NB4 (cell line): ENCODE results near the gene NPLOC4.

Source experiments
- DNase-seq: peaks from one replicate; pipeline ENCODE4 v3.0.0; 2010; ENCODE audit warnings: low read depth
- H3K4me3 ChIP-seq: one replicate; pipeline ENCODE4 v1.5.1; 2011; ENCODE audit warnings: mild to moderate bottlenecking, low read depth, low read length, moderate library complexity
- CTCF ChIP-seq: IDR thresholded peaks from one replicate; pipeline ENCODE4 v1.5.1; 2012; ENCODE audit warnings: low read depth, low read length
- MAX ChIP-seq: IDR thresholded peaks from 2 replicates; pipeline ENCODE4 v1.6.1; 2011; ENCODE audit warnings: low read depth, low read length
- MYC ChIP-seq: IDR thresholded peaks from 2 replicates; pipeline ENCODE4 v1.6.1; 2011; ENCODE audit warnings: low read depth, low read length
- POLR2A ChIP-seq: IDR thresholded peaks from 2 replicates; pipeline ENCODE4 v1.6.1; 2011; ENCODE audit warnings: mild to moderate bottlenecking; ENCODE audit not compliant: insufficient read length; ENCODE audit errors: extremely low read depth

Gene NPLOC4

GRCh38 chr17:81553616-81554181 is 83.2 kb downstream of the NPLOC4 start:
- TF ChIP-seq CTCF, result no peak
- DNase-seq, result peak; percentile 67
- H3K4me3 ChIP-seq, result peak overlapping the region; percentile 84

GRCh38 chr17:81553018-81553615 is 83.8 kb downstream of the NPLOC4 start:
- peak overlapping the region; percentile 84 for H3K4me3 ChIP-seq
- peak; percentile 95 for DNase-seq
- TF ChIP-seq CTCF, result no peak
- TF ChIP-seq MYC, result no peak
- 0 out of 2 replicates have a peak, but pooled peaks have one; percentile 3 for TF ChIP-seq MAX
- peak; percentile 69 for TF ChIP-seq POLR2A

- peak within 1 kb of the TSS; percentile 84 for H3K4me3 ChIP-seq
- no peak for TF ChIP-seq CTCF
- TF ChIP-seq MYC, result peak; percentile 85
- peak; percentile 64 for TF ChIP-seq POLR2A
- TF ChIP-seq MAX, result peak; percentile 86
- DNase-seq, result peak; percentile 88
Measured at GRCh38 chr17:81552244-81553017, 84.5 kb downstream of the NPLOC4 start, which contains the start of gene FAAP100. TSS of gene FAAP100 (minus strand) at chr17:81552353. CDS start at chr17:81552330, 23 bp downstream.

- H3K4me3 ChIP-seq, result peak overlapping the region; percentile 69
- no peak for TF ChIP-seq POLR2A
- TF ChIP-seq MYC, result no peak
- TF ChIP-seq MAX, result no peak
- peak; percentile 26 for DNase-seq
Measured at GRCh38 chr17:81551458-81552243, 85.3 kb downstream of the NPLOC4 start.

GRCh38 chr17:81550830-81551457 is 86.0 kb downstream of the NPLOC4 start:
- TF ChIP-seq POLR2A, result no peak
- TF ChIP-seq MYC, result no peak
- TF ChIP-seq MAX, result no peak
- H3K4me3 ChIP-seq, result peak overlapping the region; percentile 69
- no peak for DNase-seq

- no peak overlapping the region for H3K4me3 ChIP-seq
- TF ChIP-seq MAX, result no peak
- TF ChIP-seq CTCF, result no peak
- TF ChIP-seq POLR2A, result no peak
- DNase-seq, result no peak
Measured at GRCh38 chr17:81550285-81550684, 86.6 kb downstream of the NPLOC4 start.
